Lung (tissue), 12 donors: ENCODE measurements around the gene RBP7. TPM values are rescaled to one million over a fixed set of nuclear protein-coding genes. Genes with fewer than 3 reads are reported as not detected.
"Not testable (repeated sequence)": the region's sequence is repeated elsewhere in the genome, so short reads cannot be mapped to it uniquely, and the experiment has no call there.

Experiments used
- ATAC-seq: fragments of 200-7000 bp; cut with Tn5 transposase; one replicate; pipeline ENCODE4 v1.9.1; 2020; ENCODE audit warnings: moderate number of reproducible peaks; ENCODE audit not compliant: insufficient read depth, low FRiP score
- DNase-seq, 3 donors: peaks; one replicate each; pipeline ENCODE4 v3.0.0-alpha.2; 2013 to 2017
- H3K27ac ChIP-seq, 2 donors: one replicate each; pipeline ENCODE4 v1.5.1; 2013; ENCODE audit warnings: mild to moderate bottlenecking in 2 of 2, moderate library complexity in 2 of 2, control low read depth in 1 of 2, inconsistent platforms in 1 of 2, low read depth in 1 of 2, low read length in 1 of 2
- H3K27me3 ChIP-seq, 3 donors: one replicate each; pipeline ENCODE4 v1.5.1; 2013; ENCODE audit warnings: low read length in 2 of 3; ENCODE audit not compliant: control insufficient read depth in 3 of 3, insufficient read depth in 3 of 3
- H3K36me3 ChIP-seq, 4 donors: one replicate each; pipeline ENCODE4 v1.5.1; 2013; ENCODE audit warnings: low read length in 4 of 4, mild to moderate bottlenecking in 1 of 4, moderate library complexity in 1 of 4; ENCODE audit not compliant: control insufficient read depth in 4 of 4, insufficient read depth in 4 of 4
- H3K4me1 ChIP-seq, 5 donors: one replicate each; pipeline ENCODE4 v1.5.1; 2013; ENCODE audit warnings: low read length in 5 of 5, mild to moderate bottlenecking in 2 of 5, moderate library complexity in 1 of 5; ENCODE audit not compliant: control insufficient read depth in 5 of 5, insufficient read depth in 5 of 5
- H3K4me3 ChIP-seq: one replicate; pipeline ENCODE4 v1.5.1; 2013; ENCODE audit warnings: mild to moderate bottlenecking, control low read depth, moderate library complexity
- H3K9ac ChIP-seq, 2 donors: one replicate each; pipeline ENCODE4 v1.5.1; 2013; ENCODE audit warnings: low read length in 2 of 2, control low read depth in 1 of 2; ENCODE audit not compliant: insufficient read depth in 1 of 2
- H3K9me3 ChIP-seq, 4 donors: one replicate each; pipeline ENCODE4 v1.5.1; 2013; ENCODE audit warnings: low read length in 3 of 4, mild to moderate bottlenecking in 1 of 4, moderate library complexity in 1 of 4; ENCODE audit not compliant: control insufficient read depth in 4 of 4, insufficient read depth in 3 of 4
- CTCF ChIP-seq: IDR thresholded peaks from 2 replicates; pipeline ENCODE4 v1.5.1; 2012; ENCODE audit warnings: mild to moderate bottlenecking; ENCODE audit errors: control extremely low read depth, extremely low read depth
- WGBS, 2 donors: extraction: QIAGEN DNeasy Blood & Tissue Kit; methylation state at CpG; one replicate each; pipeline ENCODE4 v1.1.7; 2013; 5-methylcytosine and 5-hydroxymethylcytosine counted together
- polyA plus RNA-seq, 2 donors: library from polyadenylated mRNA; stranded (reverse); fragments of 200-250 nt; gene quantifications; one replicate each; pipeline ENCODE4 v1.2.1, GENCODE V29; 2013
- total RNA-seq, 2 donors: library from RNA; depleted of rRNA in 1 of 2; stranded (reverse); fragments of >200 nt in 1 of 2; gene quantifications; one replicate each; pipeline ENCODE4 v1.2.1, GENCODE V29; 2014 to 2021
- donor health status: control.
- donor health status: control.
- donor health status: Bipolar disorder and iron deficiency.
- donor health status: healthy.
- donor health status: DM: yes; HTN: yes; CAD: no.

RBP7 gene
- total and polyA plus RNA-seq, 4 donors = 2.1 to 9.8 (median 7.7) TPM

GRCh38 chr1:10001016-10001665 lies 4.1 kb downstream of the RBP7 start:
- no peak for TF ChIP-seq CTCF
- peaks cover 0 to 9% (median 0%) of the 10 kb centered on the region in 5 donors for H3K4me1 ChIP-seq
- no peak for DNase-seq
- no peak overlapping the region for H3K4me3 ChIP-seq
- H3K36me3 ChIP-seq = no peaks in the 10 kb centered on the region
- no peaks in the 10 kb centered on the region for H3K9me3 ChIP-seq
- WGBS, 2 donors = 81 to 87% methylated on average over 8 of the region's 8 CpGs
- ATAC-seq = no peak
- no peak overlapping the region for H3K9ac ChIP-seq
- H3K27me3 ChIP-seq = peaks cover 0 to 28% (median 21%) of the 10 kb centered on the region in 3 donors
- no peak overlapping the region for H3K27ac ChIP-seq

GRCh38 chr1:10005248-10005647 lies 8.2 kb downstream of the RBP7 start:
- not testable (repeated sequence) for H3K9me3 ChIP-seq, H3K4me3 ChIP-seq, H3K4me1 ChIP-seq, H3K27ac ChIP-seq, H3K36me3 ChIP-seq, H3K9ac ChIP-seq, H3K27me3 ChIP-seq, ATAC-seq, DNase-seq
- WGBS, 2 donors = 94 to 96% methylated on average over 8 of the region's 8 CpGs

- no peak overlapping the region for H3K27ac ChIP-seq
- TF ChIP-seq CTCF = no peak
- no peaks in the 10 kb centered on the region for H3K36me3 ChIP-seq
- WGBS, 2 donors = 63 to 78% methylated on average over 4 of the region's 4 CpGs
- H3K9me3 ChIP-seq = no peaks in the 10 kb centered on the region
- H3K4me3 ChIP-seq = no peak overlapping the region
- H3K27me3 ChIP-seq = peaks cover 0 to 2% (median 0%) of the 10 kb centered on the region in 3 donors
- ATAC-seq = no peak
- peak; percentile 22 to 49 (median 35) for DNase-seq
- no peak overlapping the region for H3K9ac ChIP-seq
- H3K4me1 ChIP-seq = no peaks in the 10 kb centered on the region
Measured at GRCh38 chr1:10007169-10007568, 10.1 kb downstream of the RBP7 start.

- H3K27me3 ChIP-seq = no peaks in the 10 kb centered on the region
- no peak overlapping the region for H3K9ac ChIP-seq
- no peak overlapping the region for H3K27ac ChIP-seq
- ATAC-seq = no peak
- TF ChIP-seq CTCF = no peak
- H3K4me1 ChIP-seq = peaks cover 0 to 3% (median 0%) of the 10 kb centered on the region in 5 donors
- WGBS, 2 donors = 89 to 90% methylated on average over 5 of the region's 5 CpGs
- no peak overlapping the region for H3K4me3 ChIP-seq
- no peak for DNase-seq
- no peaks in the 10 kb centered on the region for H3K9me3 ChIP-seq
- H3K36me3 ChIP-seq = no peaks in the 10 kb centered on the region
Measured at GRCh38 chr1:10014016-10014415, 17.0 kb downstream of the RBP7 start.
